Measurements from ENCODE around the gene PRM1. TPM values are rescaled to one million over a fixed set of nuclear protein-coding genes. Genes with fewer than 3 reads are reported as not detected.

PRM1 gene
- total RNA-seq, 1 donor from 2014 or later = not detected

DNA sequence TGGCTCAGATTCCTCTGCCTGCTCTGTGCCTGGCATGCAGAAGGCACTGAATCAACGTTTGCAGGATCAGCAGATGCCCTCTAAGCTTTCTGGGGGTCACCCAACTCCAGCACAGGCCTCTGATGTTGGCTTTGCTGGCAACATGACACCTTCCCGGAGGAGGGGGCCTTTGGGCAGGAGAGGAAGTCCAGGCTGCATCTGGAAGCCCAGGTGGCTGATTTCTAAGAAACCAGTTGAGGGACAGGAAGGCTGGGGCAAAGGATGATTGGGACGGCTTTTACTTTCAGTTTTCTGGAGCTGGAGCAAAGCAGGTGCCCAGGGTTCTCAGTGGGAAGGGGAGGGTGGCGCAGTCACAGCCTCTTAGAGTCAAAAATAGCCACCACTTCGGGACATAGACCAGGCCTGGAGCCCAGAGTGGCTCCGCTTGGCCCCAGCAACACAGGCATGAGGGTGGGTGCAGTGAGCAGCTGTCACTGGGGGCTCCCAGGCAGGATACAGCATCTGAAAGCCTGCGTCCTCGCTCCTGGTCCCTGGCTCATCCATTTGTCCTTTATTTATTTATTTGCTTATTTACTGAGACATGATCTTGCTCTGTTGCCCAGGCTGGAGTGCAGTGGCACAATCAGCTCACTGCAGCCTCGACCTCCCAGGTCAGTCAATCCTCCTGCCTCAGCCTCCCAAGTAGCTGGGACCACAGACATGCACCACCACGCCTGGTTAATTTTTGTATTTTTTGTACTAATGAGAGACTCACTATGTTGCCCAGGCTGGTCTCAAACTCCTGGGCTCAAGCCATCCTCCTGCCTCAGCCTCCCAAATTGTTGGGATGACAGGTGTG lies 40.3 kb downstream of the PRM1 start:
- Histone ChIP-seq H3K36me3 (ENCODE audit: control insufficient read depth, insufficient read depth, low read length) (no peaks in the 10 kb centered on the region), H3K27me3 (ENCODE audit: control insufficient read depth, insufficient read depth, low read length) (peaks cover 6% of the 10 kb centered on the region), H3K4me3 (ENCODE audit: low read depth, low read length) (no peak overlapping the region)
- DNase-seq (ENCODE audit: low read depth) (no peak), FAIRE-seq (no peak)
- no peak for TF ChIP-seq CTCF (IDR thresholded peaks at IDR 0.05; ENCODE audit: insufficient read depth, low read length, severe bottlenecking)

DNA sequence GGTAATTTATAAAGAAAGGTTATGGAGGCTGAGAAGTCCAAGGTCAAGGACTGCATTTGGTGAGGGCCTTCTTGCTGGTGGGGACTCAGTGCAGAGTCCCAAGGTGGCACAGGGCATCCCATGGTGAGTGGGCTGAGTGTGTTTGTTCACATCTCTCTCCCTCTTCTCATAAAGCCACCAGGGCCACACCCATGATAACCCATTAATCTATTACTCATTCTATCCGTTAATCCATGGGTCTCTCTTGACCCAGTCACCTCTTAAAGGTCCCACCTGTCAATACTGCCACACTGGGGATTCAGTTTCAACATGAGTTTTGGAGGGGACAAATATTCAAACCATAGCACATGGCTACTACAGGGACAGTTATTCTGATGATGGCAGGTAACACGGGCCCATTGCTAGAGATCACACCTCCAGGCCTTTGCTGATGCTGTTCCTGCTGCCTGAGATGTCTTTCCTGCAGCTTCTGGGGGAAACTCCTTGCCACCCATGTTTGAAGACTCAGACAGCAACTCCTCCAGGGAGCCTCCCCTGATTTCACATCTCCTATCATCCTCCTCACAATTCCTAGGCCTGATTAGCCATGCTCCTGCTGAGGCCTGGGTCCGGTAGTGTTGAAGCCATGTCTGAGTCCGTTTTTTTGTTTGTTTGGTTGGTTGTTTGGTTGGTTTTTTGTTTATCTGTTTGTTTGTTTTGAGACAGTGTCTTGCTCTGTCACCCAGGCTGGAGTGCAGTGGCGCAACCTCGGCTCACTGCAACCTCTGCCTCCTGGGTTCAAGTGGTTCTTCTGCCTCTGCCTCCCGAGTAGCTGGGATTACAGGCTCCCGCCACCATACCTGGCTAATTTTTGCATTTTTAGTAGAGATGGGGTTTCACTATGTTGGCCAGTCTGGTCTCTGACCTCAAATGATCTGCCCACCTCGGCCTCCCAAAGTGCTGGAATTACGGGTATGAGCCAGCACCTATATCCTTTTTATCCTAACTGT lies 41.2 kb downstream of the PRM1 start:
- H3K27me3 ChIP-seq (ENCODE audit: control insufficient read depth, insufficient read depth, low read length) = peaks cover 6% of the 10 kb centered on the region
- FAIRE-seq = no peak
- TF ChIP-seq CTCF (IDR thresholded peaks at IDR 0.05; ENCODE audit: insufficient read depth, low read length, severe bottlenecking) = no peak
- H3K36me3 ChIP-seq (ENCODE audit: control insufficient read depth, insufficient read depth, low read length) = no peaks in the 10 kb centered on the region
- no peak for DNase-seq (ENCODE audit: low read depth)
- H3K4me3 ChIP-seq (ENCODE audit: low read depth, low read length) = no peak overlapping the region

- Histone ChIP-seq H3K36me3 (ENCODE audit: control insufficient read depth, insufficient read depth, low read length) (no peaks in the 10 kb centered on the region), H3K4me3 (ENCODE audit: low read depth, low read length) (no peak overlapping the region), H3K27me3 (ENCODE audit: control insufficient read depth, insufficient read depth, low read length) (peaks cover 3% of the 10 kb centered on the region)
- DNase-seq (ENCODE audit: low read depth) = no peak
- no peak for TF ChIP-seq CTCF (IDR thresholded peaks at IDR 0.05; ENCODE audit: insufficient read depth, low read length, severe bottlenecking)
- no peak for FAIRE-seq
Measured at GRCh38 chr16:11238272-11239202, 42.6 kb downstream of the PRM1 start.

- DNase-seq (ENCODE audit: low read depth) (no peak), FAIRE-seq (no peak)
- Histone ChIP-seq H3K27me3 (ENCODE audit: control insufficient read depth, insufficient read depth, low read length) (no peaks in the 10 kb centered on the region), H3K36me3 (ENCODE audit: control insufficient read depth, insufficient read depth, low read length) (no peaks in the 10 kb centered on the region), H3K4me3 (ENCODE audit: low read depth, low read length) (no peak overlapping the region)
- no peak for TF ChIP-seq CTCF (IDR thresholded peaks at IDR 0.05; ENCODE audit: insufficient read depth, low read length, severe bottlenecking)
Measured at GRCh38 chr16:11236461-11237254, 44.5 kb downstream of the PRM1 start.

GRCh38 chr16:11235703-11235991 lies 45.5 kb downstream of the PRM1 start:
- FAIRE-seq = no peak
- Histone ChIP-seq H3K27me3 (ENCODE audit: control insufficient read depth, insufficient read depth, low read length) (no peaks in the 10 kb centered on the region), H3K36me3 (ENCODE audit: control insufficient read depth, insufficient read depth, low read length) (no peaks in the 10 kb centered on the region), H3K4me3 (ENCODE audit: low read depth, low read length) (no peak overlapping the region)
- TF ChIP-seq CTCF (IDR thresholded peaks at IDR 0.05; ENCODE audit: insufficient read depth, low read length, severe bottlenecking) = no peak
- DNase-seq (ENCODE audit: low read depth) = no peak

Data from bronchial epithelial cell (primary cell).